ENCODE results near the gene CLN5. TPM values are rescaled to one million over a fixed set of nuclear protein-coding genes. Genes with fewer than 3 reads are reported as not detected.
A peak's percentile ranks its signal among the peaks of the same experiment; 100 is the strongest.

The CLN5 gene
- 38.2 TPM for total RNA-seq
- long read RNA-seq, full-length matches to known transcripts = 68 of 69 reads
- long read RNA-seq, partial matches to known transcripts = 1 of 69 reads
- long read RNA-seq, other reads (novel, unspliced or antisense) = 0 of 69 reads

DNA sequence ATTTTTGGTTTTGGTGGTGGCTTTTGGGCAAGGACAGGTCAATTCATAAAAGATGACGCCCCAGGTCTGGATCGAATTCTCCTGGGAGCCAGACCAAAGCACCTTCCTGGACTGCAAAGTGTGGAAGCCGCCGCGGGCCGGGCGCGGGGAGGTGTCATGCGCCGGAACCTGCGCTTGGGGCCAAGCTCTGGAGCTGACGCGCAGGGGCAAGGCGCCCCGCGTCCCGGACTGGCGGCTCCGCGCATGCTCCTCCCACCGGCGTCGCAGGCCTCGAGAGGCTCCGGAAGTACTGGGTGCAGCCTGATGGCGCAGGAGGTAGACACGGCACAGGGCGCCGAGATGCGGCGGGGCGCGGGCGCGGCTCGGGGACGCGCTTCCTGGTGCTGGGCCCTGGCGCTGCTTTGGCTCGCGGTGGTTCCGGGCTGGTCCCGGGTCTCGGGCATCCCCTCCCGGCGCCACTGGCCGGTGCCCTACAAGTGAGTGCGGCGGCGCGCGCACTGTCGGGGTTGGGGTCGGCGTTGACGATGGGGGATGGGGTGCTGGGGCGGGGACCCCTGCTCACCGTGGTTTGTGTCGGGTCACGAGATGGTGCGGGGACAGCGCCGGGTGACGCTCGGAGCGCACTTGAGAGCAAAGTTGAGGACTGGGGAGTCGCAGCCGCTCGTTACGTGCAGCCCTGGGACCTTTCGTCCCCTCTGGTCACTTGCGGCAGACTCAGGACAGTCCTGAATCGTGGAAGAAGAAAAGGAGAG is at the start of gene CLN5:
Gene CLN5, plus strand, starts transcription at position 286 of the 752 bp plus-strand sequence. Its CDS starts 18 bp downstream, at position 304.
- Histone ChIP-seq H3K9me3 (no peaks in the 10 kb centered on the region), H3K4me3 (peak within 1 kb of the TSS; percentile 87), H3K36me3 (peaks cover 12% of the 10 kb centered on the region), H3K27me3 (ENCODE audit: low read depth) (no peaks in the 10 kb centered on the region), H3K4me1 (peaks cover 16% of the 10 kb centered on the region), H3K27ac (peak within 1 kb of the TSS; percentile 98)
- DNase-seq = peak; percentile 97
- intact Hi-C loops (cut with DNase I) = no loop called here
- TF ChIP-seq, protein P1, sequence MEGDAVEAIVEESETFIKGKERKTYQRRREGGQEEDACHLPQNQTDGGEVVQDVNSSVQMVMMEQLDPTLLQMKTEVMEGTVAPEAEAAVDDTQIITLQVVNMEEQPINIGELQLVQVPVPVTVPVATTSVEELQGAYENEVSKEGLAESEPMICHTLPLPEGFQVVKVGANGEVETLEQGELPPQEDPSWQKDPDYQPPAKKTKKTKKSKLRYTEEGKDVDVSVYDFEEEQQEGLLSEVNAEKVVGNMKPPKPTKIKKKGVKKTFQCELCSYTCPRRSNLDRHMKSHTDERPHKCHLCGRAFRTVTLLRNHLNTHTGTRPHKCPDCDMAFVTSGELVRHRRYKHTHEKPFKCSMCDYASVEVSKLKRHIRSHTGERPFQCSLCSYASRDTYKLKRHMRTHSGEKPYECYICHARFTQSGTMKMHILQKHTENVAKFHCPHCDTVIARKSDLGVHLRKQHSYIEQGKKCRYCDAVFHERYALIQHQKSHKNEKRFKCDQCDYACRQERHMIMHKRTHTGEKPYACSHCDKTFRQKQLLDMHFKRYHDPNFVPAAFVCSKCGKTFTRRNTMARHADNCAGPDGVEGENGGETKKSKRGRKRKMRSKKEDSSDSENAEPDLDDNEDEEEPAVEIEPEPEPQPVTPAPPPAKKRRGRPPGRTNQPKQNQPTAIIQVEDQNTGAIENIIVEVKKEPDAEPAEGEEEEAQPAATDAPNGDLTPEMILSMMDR (IDR thresholded peaks at IDR 0.05) = no peak
- ATAC-seq = peak; percentile 99

DNA sequence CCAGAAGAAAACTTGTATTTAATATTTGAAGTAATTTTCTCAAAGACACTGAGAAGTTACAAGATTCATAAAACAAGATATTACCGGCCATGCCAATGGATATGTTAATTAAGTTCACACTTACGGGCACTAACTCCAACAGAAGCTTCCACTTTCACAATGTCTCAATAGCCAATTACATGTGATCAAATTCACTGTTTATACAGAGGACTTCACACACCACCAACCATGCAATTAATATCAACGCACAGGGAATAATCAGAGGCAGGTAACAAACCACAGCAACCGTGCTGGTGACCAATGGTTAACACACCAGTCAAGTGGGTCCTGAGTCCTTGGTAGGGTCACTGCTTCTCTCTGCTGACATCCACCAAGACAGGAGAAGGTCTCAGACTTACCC is 49.5 kb upstream of the CLN5 start:
- TF ChIP-seq, protein P1 (IDR thresholded peaks at IDR 0.05) = no peak
- intact Hi-C loops (cut with DNase I) = no loop called here
- no peaks in the 10 kb centered on the region for H3K27me3 ChIP-seq (ENCODE audit: low read depth)
- H3K9me3 ChIP-seq = no peaks in the 10 kb centered on the region
- no peak for ATAC-seq
- no peak for DNase-seq
- H3K4me3 ChIP-seq = no peak overlapping the region
- no peaks in the 10 kb centered on the region for H3K36me3 ChIP-seq
- H3K27ac ChIP-seq = no peak overlapping the region
- peaks cover 4% of the 10 kb centered on the region for H3K4me1 ChIP-seq

DNA sequence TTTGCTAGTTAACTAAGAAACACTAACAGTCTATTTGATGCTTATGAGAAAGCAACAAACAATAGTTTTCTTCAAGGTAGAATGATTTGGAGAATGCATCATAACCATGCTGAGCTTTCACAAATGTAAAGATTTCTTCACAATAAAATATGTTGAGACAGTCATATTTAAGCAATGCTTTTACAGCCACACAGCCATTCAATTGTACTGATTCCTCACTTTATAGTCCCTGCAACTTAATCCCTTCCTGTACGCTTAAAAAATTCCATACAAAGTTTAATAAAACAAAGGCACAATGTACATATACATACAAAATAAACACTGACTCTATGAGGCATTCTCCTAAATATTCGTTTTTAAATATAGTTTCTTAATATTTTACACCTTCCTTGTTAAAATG is 48.2 kb upstream of the CLN5 start:
- TF ChIP-seq, protein P1 (IDR thresholded peaks at IDR 0.05) = no peak
- ATAC-seq = no peak
- intact Hi-C loops (cut with DNase I) = no loop called here

DNA sequence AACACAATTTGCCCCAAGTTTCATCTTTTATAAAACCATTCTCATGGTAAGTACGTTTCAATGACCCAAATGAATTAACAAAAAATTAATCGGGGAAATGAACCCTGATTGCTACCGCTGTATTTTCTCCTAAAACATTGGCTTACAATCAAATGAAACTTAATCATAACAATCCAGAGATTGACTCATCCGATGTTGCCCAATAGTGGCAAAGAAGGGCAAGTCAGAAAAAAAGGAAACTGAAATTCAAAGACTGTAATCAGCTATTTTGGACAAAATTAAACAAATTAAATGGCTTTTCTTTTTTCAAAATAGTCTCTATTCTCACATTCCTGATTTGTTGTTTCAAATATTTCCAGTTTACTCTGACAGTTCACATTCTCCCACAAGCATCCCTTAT is 47.4 kb upstream of the CLN5 start:
- no peak overlapping the region for H3K4me3 ChIP-seq

More for the DNA sequence above, 48.2 kb upstream of the CLN5 start:
- Histone ChIP-seq H3K27me3 (ENCODE audit: low read depth) (no peaks in the 10 kb centered on the region), H3K4me3 (no peak overlapping the region), H3K36me3 (no peaks in the 10 kb centered on the region), H3K4me1 (peaks cover 4% of the 10 kb centered on the region), H3K9me3 (no peaks in the 10 kb centered on the region), H3K27ac (no peak overlapping the region)
- DNase-seq = no peak

DNA sequence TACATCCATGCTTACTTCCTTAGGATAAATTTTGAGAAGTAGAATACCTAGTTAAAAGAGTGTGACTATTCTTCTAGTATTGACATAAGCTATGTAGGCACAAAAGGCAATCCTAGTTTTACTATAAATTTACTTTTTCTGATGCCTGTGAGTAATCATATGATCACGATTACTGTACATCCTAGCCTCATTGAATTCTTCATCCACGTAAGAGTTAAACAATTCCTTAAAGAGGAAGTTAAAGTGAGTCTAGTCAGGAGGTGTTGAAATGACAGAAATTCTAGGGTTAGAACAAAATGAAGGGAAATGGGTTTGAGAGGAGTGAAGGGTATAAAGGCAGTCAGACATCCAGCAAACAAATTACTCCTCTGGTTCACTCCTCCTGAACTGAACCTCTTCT is 43.7 kb upstream of the CLN5 start, which contains the start of gene ACOD1:
Gene ACOD1, plus strand, starts transcription at position 363 of the 400 bp plus-strand sequence. CDS start 48 bp downstream, outside the sequence.
- TF ChIP-seq, protein P1 (IDR thresholded peaks at IDR 0.05) = no peak
- Histone ChIP-seq H3K36me3 (no peaks in the 10 kb centered on the region), H3K27me3 (ENCODE audit: low read depth) (no peaks in the 10 kb centered on the region), H3K27ac (no peak within 1 kb of the TSS), H3K9me3 (no peaks in the 10 kb centered on the region), H3K4me3 (no peak within 1 kb of the TSS), H3K4me1 (peaks cover 4% of the 10 kb centered on the region)
- intact Hi-C loops (cut with DNase I) = no loop called here
- ATAC-seq (no peak), DNase-seq (no peak)

More for the DNA sequence above, 47.4 kb upstream of the CLN5 start:
- intact Hi-C loops (cut with DNase I) = no loop called here
- no peak for ATAC-seq
- no peak for DNase-seq
- TF ChIP-seq, protein P1 (IDR thresholded peaks at IDR 0.05) = no peak
- no peak overlapping the region for H3K27ac ChIP-seq
- no peaks in the 10 kb centered on the region for H3K27me3 ChIP-seq (ENCODE audit: low read depth)
- H3K9me3 ChIP-seq = no peaks in the 10 kb centered on the region
- no peaks in the 10 kb centered on the region for H3K36me3 ChIP-seq
- H3K4me1 ChIP-seq = peaks cover 4% of the 10 kb centered on the region
